H1 (cell line): Measurements from ENCODE around the gene BAIAP2. TPM values are rescaled to one million over a fixed set of nuclear protein-coding genes. Genes with fewer than 3 reads are reported as not detected.

Experiments
- CTCF ChIA-PET: fragments of 300-600 bp; sonication (Branson Sonifier 250); formaldehyde crosslinking; loops from one replicate; lab custom pipeline; 2021; ENCODE audit not compliant: partially characterized antibody; lab: Charles Lee
- POLR2A ChIA-PET: fragments of 300-600 bp; sonication (Branson Sonifier 250); formaldehyde crosslinking; loops from one replicate; lab custom pipeline; 2021; ENCODE audit warnings: inconsistent platforms; ENCODE audit not compliant: partially characterized antibody; lab: Charles Lee
- DNase-seq, 2 experiments: peaks; one replicate each; pipeline versions ENCODE4 v3.0.0 to v3.0.0-alpha.2; 2010 to 2022; ENCODE audit warnings: low spot score in 2 of 2, low read depth in 1 of 2, mixed read lengths in 1 of 2
- FAIRE-seq: peaks from 2 replicates; lab custom pipeline; 2011; peaks lifted over from hg19 to GRCh38; lab: Jason Lieb, UNC
- H2AFZ ChIP-seq: 2 replicates; pipeline ENCODE4 v1.8.1; 2012; ENCODE audit warnings: low read length, inconsistent platforms
- H2AK5ac ChIP-seq: 2 replicates; pipeline ENCODE4 v1.6.1; 2013; ENCODE audit warnings: low read depth, low read length
- H2BK120ac ChIP-seq: replicated peaks from 2 replicates; pipeline ENCODE3; 2013; ENCODE audit warnings: low read depth, low read length, inconsistent platforms
- H2BK12ac ChIP-seq: 2 replicates; pipeline ENCODE4 v1.6.1; 2013; ENCODE audit warnings: low read depth, low read length
- H2BK15ac ChIP-seq: 2 replicates; pipeline ENCODE4 v1.6.1; 2013; ENCODE audit warnings: low read length
- H2BK20ac ChIP-seq: 2 replicates; pipeline ENCODE4 v1.6.1; 2013; ENCODE audit warnings: low read length
- H2BK5ac ChIP-seq: 2 replicates; pipeline ENCODE4 v1.6.1; 2013; ENCODE audit warnings: low read depth, low read length
- H3K14ac ChIP-seq: 2 replicates; pipeline ENCODE4 v1.6.1; 2013; ENCODE audit warnings: inconsistent platforms; ENCODE audit not compliant: insufficient read length
- H3K18ac ChIP-seq: 2 replicates; pipeline ENCODE4 v1.6.1; 2013; ENCODE audit warnings: low read length; ENCODE audit errors: extremely low read depth
- H3K23ac ChIP-seq: 2 replicates; pipeline ENCODE4 v1.6.1; 2013; ENCODE audit warnings: inconsistent platforms; ENCODE audit not compliant: insufficient read length
- H3K23me2 ChIP-seq: 2 replicates; pipeline ENCODE4 v1.6.1; 2013; ENCODE audit warnings: low read depth, low read length
- H3K27ac ChIP-seq: 2 replicates; pipeline ENCODE4 v1.6.1; 2011; ENCODE audit warnings: low read depth, low read length, inconsistent platforms
- H3K27me3 ChIP-seq, 4 experiments: replicated peaks in 1 of 4; 1 replicate in 1 of 4; 2 replicates in 3 of 4; pipeline versions ENCODE4 v1.6.1 to v1.8.1; 2011 to 2013; ENCODE audit warnings: low read length in 3 of 4, mild to moderate bottlenecking in 3 of 4, inconsistent platforms in 2 of 4, mixed read lengths in 2 of 4, moderate library complexity in 1 of 4; ENCODE audit not compliant: control insufficient read depth in 3 of 4, insufficient read depth in 3 of 4; ENCODE audit errors: extremely low read depth in 1 of 4
- H3K36me3 ChIP-seq, 4 experiments: 2 replicates each; pipeline versions ENCODE4 v1.6.1 to v1.8.1; 2011 to 2013; ENCODE audit warnings: mild to moderate bottlenecking in 4 of 4, low read length in 3 of 4, moderate library complexity in 2 of 4, control low read depth in 1 of 4, inconsistent platforms in 1 of 4; ENCODE audit not compliant: insufficient read depth in 4 of 4, control insufficient read depth in 2 of 4
- H3K4ac ChIP-seq: replicated peaks from 2 replicates; pipeline ENCODE3; 2013; ENCODE audit warnings: low read length, low read depth, mixed read lengths, inconsistent platforms; ENCODE audit not compliant: insufficient read length
- H3K4me1 ChIP-seq, 4 experiments: replicated peaks in 1 of 4; 1 replicate in 1 of 4; 2 replicates in 3 of 4; pipeline versions ENCODE4 v1.6.1 to v1.8.1; 2011 to 2013; ENCODE audit warnings: low read length in 3 of 4, inconsistent platforms in 2 of 4, mixed read lengths in 1 of 4; ENCODE audit not compliant: insufficient read depth in 4 of 4, control insufficient read depth in 3 of 4
- H3K4me2 ChIP-seq, 2 experiments: 2 replicates each; pipeline versions ENCODE4 v1.6.1 to v1.8.1; 2011 to 2013; ENCODE audit warnings: low read depth in 2 of 2, low read length in 2 of 2, control low read depth in 1 of 2, inconsistent platforms in 1 of 2, mild to moderate bottlenecking in 1 of 2; ENCODE audit not compliant: insufficient read depth in 1 of 2
- H3K4me3 ChIP-seq, 4 experiments: fragments of 200-600, 300-600 bp in 1 of 4; sonication (generic), shearing (Covaris generic), sonication (Bioruptor Twin) in 1 of 4; 2 replicates each; pipeline versions ENCODE4 v1.5.1 to v1.8.1; 2011 to 2016; ENCODE audit warnings: low read length in 4 of 4, low read depth in 3 of 4, control low read depth in 2 of 4, inconsistent platforms in 2 of 4, mild to moderate bottlenecking in 2 of 4, mixed read lengths in 1 of 4, moderate library complexity in 1 of 4; ENCODE audit not compliant: insufficient read depth in 2 of 4; ENCODE audit errors: extremely low read depth in 1 of 4
- H3K56ac ChIP-seq: replicated peaks from 2 replicates; pipeline ENCODE3; 2013; ENCODE audit warnings: low read depth, mild to moderate bottlenecking, mixed read lengths, low read length, inconsistent platforms; ENCODE audit not compliant: insufficient read length
- H3K79me1 ChIP-seq: 2 replicates; pipeline ENCODE4 v1.6.1; 2013; ENCODE audit warnings: low read depth, low read length, control low read depth
- H3K79me2 ChIP-seq, 2 experiments: 2 replicates each; pipeline versions ENCODE4 v1.6.1 to v1.8.1; 2012 to 2013; ENCODE audit warnings: low read length in 2 of 2, mild to moderate bottlenecking in 2 of 2, inconsistent platforms in 1 of 2; ENCODE audit not compliant: insufficient read depth in 2 of 2, control insufficient read depth in 1 of 2
- H3K9ac ChIP-seq, 4 experiments: replicated peaks in 1 of 4; 1 replicate in 1 of 4; 2 replicates in 3 of 4; pipeline versions ENCODE4 v1.6.1 to v1.8.1; 2011 to 2013; ENCODE audit warnings: low read depth in 3 of 4, low read length in 3 of 4, control low read depth in 2 of 4, mild to moderate bottlenecking in 2 of 4, moderate library complexity in 2 of 4, inconsistent platforms in 1 of 4; ENCODE audit errors: extremely low read depth in 1 of 4
- H3K9me3 ChIP-seq, 2 experiments: 2 replicates each; pipeline versions ENCODE4 v1.6.1 to v1.8.1; 2012 to 2013; ENCODE audit warnings: mild to moderate bottlenecking in 2 of 2, moderate library complexity in 2 of 2, control low read depth in 1 of 2, inconsistent platforms in 1 of 2, low read depth in 1 of 2, low read length in 1 of 2, mixed read lengths in 1 of 2; ENCODE audit not compliant: insufficient read depth in 2 of 2
- H4K20me1 ChIP-seq, 2 experiments: replicated peaks in 1 of 2; 2 replicates each; pipeline versions ENCODE3 to v1.8.1; 2011 to 2013; ENCODE audit warnings: inconsistent platforms in 2 of 2, low read length in 2 of 2, mild to moderate bottlenecking in 1 of 2; ENCODE audit not compliant: insufficient read depth in 2 of 2, control insufficient read depth in 1 of 2
- H4K5ac ChIP-seq: 2 replicates; pipeline ENCODE4 v1.6.1; 2013; ENCODE audit warnings: low read length, low read depth, mixed read lengths, inconsistent platforms; ENCODE audit not compliant: insufficient read length
- H4K8ac ChIP-seq: 2 replicates; pipeline ENCODE4 v1.8.0; 2013; ENCODE audit warnings: mild to moderate bottlenecking, moderate library complexity, low read length, inconsistent platforms; ENCODE audit not compliant: insufficient read depth; ENCODE audit errors: extremely low read depth
- H4K91ac ChIP-seq: replicated peaks from 2 replicates; pipeline ENCODE3; 2013; ENCODE audit warnings: low read length, mixed read lengths, inconsistent platforms; ENCODE audit not compliant: insufficient read length
- BACH1 ChIP-seq: IDR thresholded peaks from 2 replicates; pipeline ENCODE4 v1.6.1; 2012; ENCODE audit warnings: low read length, improper control_type of control experiment
- CTBP2 ChIP-seq: IDR thresholded peaks from 2 replicates; pipeline ENCODE4 v1.7.0; 2011; ENCODE audit warnings: borderline replicate concordance, mild to moderate bottlenecking, moderate library complexity, mixed read lengths, low read length; ENCODE audit not compliant: insufficient read depth, insufficient read length
- EGR1 ChIP-seq: IDR thresholded peaks from 2 replicates; pipeline ENCODE4 v1.6.1; 2011; ENCODE audit warnings: low read depth, low read length, borderline replicate concordance
- GTF2F1 ChIP-seq: IDR thresholded peaks from 2 replicates; pipeline ENCODE4 v1.6.1; 2012; ENCODE audit warnings: low read depth, low read length, improper control_type of control experiment, borderline replicate concordance
- NRF1 ChIP-seq: IDR thresholded peaks from 2 replicates; pipeline ENCODE4 v1.6.1; 2011; ENCODE audit warnings: mild to moderate bottlenecking, low read depth, low read length, improper control_type of control experiment
- PHF8 ChIP-seq: fragments of 200-600 bp; sonication (generic); conservative IDR thresholded peaks from 2 replicates; pipeline ENCODE4 v1.7.1; 2012; ENCODE audit warnings: low read depth, mild to moderate bottlenecking, inconsistent platforms, low read length, moderate library complexity
- POU5F1 ChIP-seq: IDR thresholded peaks from 2 replicates; pipeline ENCODE4 v1.6.1; 2011; ENCODE audit warnings: low read depth, mild to moderate bottlenecking, low read length, moderate library complexity
- SP2 ChIP-seq: IDR thresholded peaks from 2 replicates; pipeline ENCODE4 v1.6.1; 2012; ENCODE audit warnings: mild to moderate bottlenecking, low read length, inconsistent platforms
- YY1 ChIP-seq: IDR thresholded peaks from 2 replicates; pipeline ENCODE4 v1.6.1; 2011; ENCODE audit warnings: low read depth, mild to moderate bottlenecking, low read length
- ZNF274 ChIP-seq: IDR thresholded peaks from 2 replicates; pipeline ENCODE4 v1.7.0; 2012; ENCODE audit warnings: low read length, borderline replicate concordance; ENCODE audit errors: extremely low read depth
- WGBS, 2 experiments: shearing (Covaris generic) in 1 of 2; methylation state at CpG; one replicate each; pipeline versions ENCODE4 v1.1.6 to v1.1.7; 2013 to 2015; ENCODE audit warnings: low lambda C conversion rate in 2 of 2, mixed read lengths in 2 of 2, inconsistent platforms in 1 of 2, low coverage in 1 of 2, missing lambda C conversion rate in 1 of 2; ENCODE audit not compliant: insufficient replicate concordance in 2 of 2, insufficient coverage in 1 of 2, insufficient read length in 1 of 2; ENCODE audit errors: extremely low coverage in 1 of 2, missing lambda C conversion rate in 1 of 2; 5-methylcytosine and 5-hydroxymethylcytosine counted together
- polyA plus RNA-seq, 7 experiments: library from polyadenylated mRNA; depleted of rRNA in 3 of 7; stranded (reverse) in 5 of 7; unstranded in 2 of 7; fragments of >200 nt in 5 of 7; fragments of 200-250 nt in 2 of 7; gene quantifications; 1 replicate in 5 of 7; 2 replicates in 1 of 7; 4 replicates in 1 of 7; pipeline versions ENCODE4 v1.2.1 to v1.2.3, GENCODE V29; 2011 to 2013; ENCODE audit warnings: missing spikeins in 2 of 7, mixed read lengths in 2 of 7
- total RNA-seq: library from RNA; stranded (reverse); fragmentation: NEBNext Ultra II Directional; extraction: Animal tissue kit (Norgen Biotek cat#: 25700); gene quantifications from 2 replicates; pipeline ENCODE4 v1.2.1, GENCODE V29; 2021

The BAIAP2 gene
- total and polyA plus RNA-seq, 2 of the 8 experiments (the other 6 are each of a cell fraction or from before 2014, with no cell fraction given) = 10.0 to 22.8 TPM

GRCh38 chr17:81011951-81012350 is 23.0 kb upstream of the BAIAP2 start:
- Histone ChIP-seq H4K20me1 (no peaks in the 10 kb centered on the region), H3K4me1 (no peaks in the 10 kb centered on the region), H2BK12ac (no peak overlapping the region), H3K4ac (no peak overlapping the region), H4K5ac (no peak overlapping the region), H3K4me2 (no peak overlapping the region), H3K36me3 (no peaks in the 10 kb centered on the region), H4K8ac (no peak overlapping the region), H3K4me3 (no peak overlapping the region), H2BK120ac (no peak overlapping the region), H2BK15ac (no peak overlapping the region), H3K27me3 (no peaks in the 10 kb centered on the region; a peak in 1 of 7 replicates), H2BK20ac (no peak overlapping the region), H3K14ac (no peak overlapping the region), H3K79me1 (no peaks in the 10 kb centered on the region), H3K23ac (no peak overlapping the region), H2AK5ac (no peak overlapping the region), H3K18ac (no peak overlapping the region), H2BK5ac (no peak overlapping the region), H2AFZ (no peak overlapping the region), H3K9me3 (peaks cover 9 to 12% of the 10 kb centered on the region in 2 experiments), H3K56ac (no peak overlapping the region), H3K79me2 (no peaks in the 10 kb centered on the region), H3K23me2 (no peaks in the 10 kb centered on the region), H4K91ac (no peak overlapping the region), H3K27ac (no peak overlapping the region), H3K9ac (no peak overlapping the region)
- 72% methylated on average over 3 of the region's 3 CpGs; no CpG with 5 or more reads in 1 of the 2 experiments for WGBS, 2 experiments
- CTCF ChIA-PET = interaction anchor here (4.6 kb wide), 1 partner anchor 12 kb away, joined by 29 read pairs; no protein-coding TSS in a partner anchor
- no peak for FAIRE-seq
- POLR2A ChIA-PET = no interaction called here
- TF ChIP-seq YY1 (no peak), BACH1 (no peak), CTBP2 (no peak), SP2 (no peak), PHF8 (no peak), POU5F1 (no peak), NRF1 (no peak), ZNF274 (no peak), GTF2F1 (no peak), EGR1 (no peak)
- no peak for DNase-seq
